OCI-LY3 (cell line): ENCODE data around the gene SLC51A.

Experiments used
- EZH2phosphoT487 ChIP-seq: fragments of 200-600 bp; shearing (Covaris generic); IDR thresholded peaks from 2 replicates; pipeline ENCODE4 v1.6.1; 2018; ENCODE audit warnings: antibody characterized with exemption, mixed run types, low read depth
- TF ChIP-seq, protein P1 (sequence below): fragments of 200-600, 300-600 bp; sonication (generic); IDR thresholded peaks from 2 replicates; pipeline ENCODE4 v1.5.1; 2014; ENCODE audit warnings: antibody characterized with exemption, low read length, low read depth

DNA sequence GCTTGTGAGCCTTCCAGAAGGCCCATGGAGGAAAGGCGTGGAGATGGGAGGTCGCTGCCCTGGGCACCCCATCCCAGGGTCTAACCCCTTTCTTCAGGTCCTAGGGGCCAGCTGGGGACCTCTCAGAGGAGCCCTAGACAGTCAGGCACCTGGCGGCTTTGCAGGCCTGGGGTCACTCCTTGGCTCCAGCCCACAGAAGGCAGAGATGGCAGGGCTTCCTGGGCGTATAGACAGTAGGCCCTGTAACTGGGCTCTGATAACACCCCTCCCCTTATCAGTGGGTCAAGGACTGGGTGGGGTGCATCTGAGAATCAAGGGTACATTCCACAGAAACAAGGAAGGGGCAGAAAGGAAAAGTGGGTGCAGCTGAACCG is 21.8 kb upstream of the SLC51A start:
- TF ChIP-seq, protein P1, sequence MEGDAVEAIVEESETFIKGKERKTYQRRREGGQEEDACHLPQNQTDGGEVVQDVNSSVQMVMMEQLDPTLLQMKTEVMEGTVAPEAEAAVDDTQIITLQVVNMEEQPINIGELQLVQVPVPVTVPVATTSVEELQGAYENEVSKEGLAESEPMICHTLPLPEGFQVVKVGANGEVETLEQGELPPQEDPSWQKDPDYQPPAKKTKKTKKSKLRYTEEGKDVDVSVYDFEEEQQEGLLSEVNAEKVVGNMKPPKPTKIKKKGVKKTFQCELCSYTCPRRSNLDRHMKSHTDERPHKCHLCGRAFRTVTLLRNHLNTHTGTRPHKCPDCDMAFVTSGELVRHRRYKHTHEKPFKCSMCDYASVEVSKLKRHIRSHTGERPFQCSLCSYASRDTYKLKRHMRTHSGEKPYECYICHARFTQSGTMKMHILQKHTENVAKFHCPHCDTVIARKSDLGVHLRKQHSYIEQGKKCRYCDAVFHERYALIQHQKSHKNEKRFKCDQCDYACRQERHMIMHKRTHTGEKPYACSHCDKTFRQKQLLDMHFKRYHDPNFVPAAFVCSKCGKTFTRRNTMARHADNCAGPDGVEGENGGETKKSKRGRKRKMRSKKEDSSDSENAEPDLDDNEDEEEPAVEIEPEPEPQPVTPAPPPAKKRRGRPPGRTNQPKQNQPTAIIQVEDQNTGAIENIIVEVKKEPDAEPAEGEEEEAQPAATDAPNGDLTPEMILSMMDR, result no peak
- no peak for TF ChIP-seq EZH2phosphoT487
